ENCODE data around the gene SYNGR2.
A peak's percentile ranks its signal among the peaks of the same experiment; 100 is the strongest.

SYNGR2 gene

GRCh38 chr17:78206298-78206697 is 37.9 kb downstream of the SYNGR2 start:
- no peak for DNase-seq

DNA sequence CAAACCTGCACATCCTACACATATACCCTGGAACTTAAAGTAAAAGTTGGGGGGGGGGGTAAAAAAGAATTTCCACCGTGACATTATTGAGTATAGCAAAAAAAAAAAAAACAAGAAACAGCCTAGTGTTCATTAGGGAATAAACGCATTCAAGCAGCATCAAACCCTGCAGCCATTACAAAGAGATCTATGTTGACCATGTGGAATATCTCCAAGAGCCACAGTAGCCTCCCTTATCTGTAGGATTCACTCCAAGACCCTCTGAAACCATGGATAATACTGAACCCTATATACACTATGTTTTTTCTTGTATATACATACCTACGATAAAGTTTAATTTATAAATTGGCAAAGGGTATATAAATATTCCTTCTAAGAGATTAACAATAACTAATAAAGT is 40.1 kb downstream of the SYNGR2 start:
- no peak for DNase-seq

DNA sequence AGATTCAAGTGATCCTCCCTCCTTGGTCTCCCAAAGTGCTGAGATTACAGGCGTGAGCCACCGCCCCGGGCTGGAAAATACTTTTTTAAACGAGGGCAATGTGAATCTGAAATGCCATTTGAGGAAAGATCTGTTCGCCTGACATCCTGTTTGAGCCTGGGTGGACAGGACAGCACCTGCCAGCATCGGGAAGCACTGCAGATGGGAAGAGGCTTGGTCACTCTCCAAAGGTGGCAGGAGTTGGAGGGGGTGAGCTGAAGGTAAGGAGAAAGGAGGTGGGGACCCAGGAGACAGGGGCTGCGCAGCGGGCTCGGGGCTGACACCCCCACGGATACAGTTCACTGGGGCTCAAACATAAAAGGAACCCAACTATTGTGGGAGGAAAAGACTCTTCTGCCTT is 41.7 kb downstream of the SYNGR2 start:
- no peak for DNase-seq

DNA sequence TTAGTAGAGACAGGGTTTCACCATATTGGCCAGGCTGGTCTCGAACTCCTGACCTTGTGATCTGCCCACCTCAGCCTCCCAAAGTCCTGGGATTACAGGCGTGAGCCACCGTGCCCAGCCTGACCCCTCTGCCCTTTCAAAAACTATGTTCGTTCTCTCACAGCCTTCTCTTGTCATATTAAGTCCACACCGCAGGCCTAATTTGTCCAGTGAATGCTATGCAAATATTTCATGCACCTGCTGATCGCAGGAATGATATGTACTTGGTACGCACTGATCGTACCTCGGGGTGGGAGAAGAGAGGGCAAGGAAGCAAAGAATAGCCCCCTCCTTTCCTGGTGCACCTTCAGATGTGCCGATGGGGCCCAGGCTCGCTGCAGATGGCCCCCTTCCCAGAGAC is 42.7 kb downstream of the SYNGR2 start:
- DNase-seq = no peak

GRCh38 chr17:78214016-78214705 is 45.8 kb downstream of the SYNGR2 start, which contains the start of gene BIRC5:
Gene BIRC5, plus strand, starts transcription at chr17:78214253. Its CDS starts 64 bp downstream, at chr17:78214317.
- DNase-seq = peak; percentile 87 to 88

DNA sequence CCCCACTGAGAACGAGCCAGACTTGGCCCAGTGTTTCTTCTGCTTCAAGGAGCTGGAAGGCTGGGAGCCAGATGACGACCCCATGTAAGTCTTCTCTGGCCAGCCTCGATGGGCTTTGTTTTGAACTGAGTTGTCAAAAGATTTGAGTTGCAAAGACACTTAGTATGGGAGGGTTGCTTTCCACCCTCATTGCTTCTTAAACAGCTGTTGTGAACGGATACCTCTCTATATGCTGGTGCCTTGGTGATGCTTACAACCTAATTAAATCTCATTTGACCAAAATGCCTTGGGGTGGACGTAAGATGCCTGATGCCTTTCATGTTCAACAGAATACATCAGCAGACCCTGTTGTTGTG is 46.3 kb downstream of the SYNGR2 start:
- DNase-seq = no peak

DNA sequence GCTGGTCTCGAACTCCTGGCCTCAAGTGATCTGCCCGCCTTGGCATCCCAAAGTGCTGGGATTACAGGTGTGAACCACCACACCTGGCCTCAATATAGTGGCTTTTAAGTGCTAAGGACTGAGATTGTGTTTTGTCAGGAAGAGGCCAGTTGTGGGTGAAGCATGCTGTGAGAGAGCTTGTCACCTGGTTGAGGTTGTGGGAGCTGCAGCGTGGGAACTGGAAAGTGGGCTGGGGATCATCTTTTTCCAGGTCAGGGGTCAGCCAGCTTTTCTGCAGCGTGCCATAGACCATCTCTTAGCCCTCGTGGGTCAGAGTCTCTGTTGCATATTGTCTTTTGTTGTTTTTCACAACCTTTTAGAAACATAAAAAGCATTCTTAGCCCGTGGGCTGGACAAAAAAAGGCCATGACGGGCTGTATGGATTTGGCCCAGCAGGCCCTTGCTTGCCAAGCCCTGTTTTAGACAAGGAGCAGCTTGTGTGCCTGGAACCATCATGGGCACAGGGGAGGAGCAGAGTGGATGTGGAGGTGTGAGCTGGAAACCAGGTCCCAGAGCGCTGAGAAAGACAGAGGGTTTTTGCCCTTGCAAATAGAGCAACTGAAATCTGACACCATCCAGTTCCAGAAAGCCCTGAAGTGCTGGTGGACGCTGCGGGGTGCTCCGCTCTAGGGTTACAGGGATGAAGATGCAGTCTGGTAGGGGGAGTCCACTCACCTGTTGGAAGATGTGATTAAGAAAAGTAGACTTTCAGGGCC is 51.2 kb downstream of the SYNGR2 start:
- DNase-seq = no peak

All from CD4-positive, alpha-beta T cell treated with Interleukin-1 beta for 1 hour (primary cell).